Activated naive CD4-positive, alpha-beta T cell treated with anti-CD3 and anti-CD28 coated beads, Interleukin-2, amount 50 U/mL, for 24 hours (primary cell): Measurements from ENCODE around the gene METTL13.
"Not testable (repeated sequence)": the region's sequence is repeated elsewhere in the genome, so short reads cannot be mapped to it uniquely, and the experiment has no call there.

Source experiments
- H3K27ac Mint-ChIP-seq: one replicate; pipeline ENCODE4 v1.8.0; 2021; ENCODE audit warnings: mild to moderate bottlenecking, mixed read lengths
- H3K27me3 Mint-ChIP-seq: one replicate; pipeline ENCODE4 v1.8.0; 2021; ENCODE audit warnings: mixed read lengths
- H3K36me3 Mint-ChIP-seq: one replicate; pipeline ENCODE4 v1.8.0; 2021; ENCODE audit warnings: mixed read lengths
- H3K4me1 Mint-ChIP-seq: one replicate; pipeline ENCODE4 v1.8.0; 2021; ENCODE audit warnings: mixed read lengths
- H3K4me3 Mint-ChIP-seq: one replicate; pipeline ENCODE4 v1.8.0; 2021; ENCODE audit warnings: mild to moderate bottlenecking, mixed read lengths
- H3K9me3 Mint-ChIP-seq: one replicate; pipeline ENCODE4 v1.8.0; 2021; ENCODE audit warnings: mixed read lengths

METTL13 gene

DNA sequence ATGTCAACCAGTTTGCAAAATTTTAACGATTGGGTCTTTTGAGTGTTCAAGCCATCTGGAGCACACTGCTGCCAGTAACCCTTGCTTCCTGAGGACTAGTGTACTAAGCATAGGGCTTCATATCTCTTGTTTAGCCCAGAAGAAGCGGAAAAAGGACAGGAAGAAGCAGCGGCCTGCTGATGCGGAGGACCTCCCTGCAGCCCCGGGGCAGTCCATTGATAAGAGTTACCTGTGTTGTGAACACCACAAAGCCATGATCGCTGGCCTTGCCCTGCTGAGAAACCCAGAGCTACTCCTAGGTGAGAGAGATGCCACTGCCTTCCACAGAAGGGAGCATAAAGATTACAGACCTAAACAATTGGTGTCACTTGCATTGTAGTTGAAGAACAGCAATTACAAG is 8.9 kb downstream of the METTL13 start:
- Mint-ChIP-seq H3K9me3 (peaks cover 8% of the 10 kb centered on the region), H3K27ac (no peak overlapping the region), H3K4me1 (peaks cover 63% of the 10 kb centered on the region)

DNA sequence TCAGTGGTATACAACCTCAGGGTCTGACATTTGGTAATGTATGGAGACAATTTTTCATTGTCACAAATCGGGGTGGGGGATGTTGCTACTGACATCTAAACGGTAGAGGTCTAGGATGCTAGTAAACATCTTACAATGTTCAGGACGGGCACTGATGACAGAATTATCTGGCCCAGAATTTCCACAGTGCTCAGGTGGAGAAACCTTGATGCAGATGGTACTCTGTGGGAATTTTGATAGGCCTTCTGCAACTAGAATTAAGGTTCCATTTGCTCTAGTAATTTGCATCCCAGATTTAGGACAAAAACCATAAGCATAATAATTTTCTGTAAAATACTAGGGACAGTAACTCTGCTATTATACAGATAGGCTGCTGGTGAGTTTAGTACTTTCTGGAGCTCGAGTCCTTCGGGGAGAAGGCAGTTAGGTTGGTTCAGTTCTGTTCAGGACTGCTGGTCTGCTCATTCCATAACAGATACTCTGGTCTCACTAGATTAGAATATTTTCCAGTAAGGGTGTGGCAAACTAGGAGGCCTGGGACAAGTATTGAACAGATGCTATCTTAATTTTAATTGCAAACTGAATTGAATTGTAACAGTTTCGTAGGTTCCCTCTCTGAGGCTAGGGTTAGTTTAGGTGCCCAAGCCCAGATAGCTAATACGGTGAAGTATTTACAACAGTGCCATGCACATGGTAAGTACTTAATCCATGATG is 11.4 kb downstream of the METTL13 start:
- Mint-ChIP-seq H3K9me3 (peaks cover 8% of the 10 kb centered on the region), H3K36me3 (peaks cover 45% of the 10 kb centered on the region), H3K27ac (no peak overlapping the region)

More for the DNA sequence above, 8.9 kb downstream of the METTL13 start:
- Mint-ChIP-seq H3K27me3 (no peaks in the 10 kb centered on the region), H3K4me3 (no peak overlapping the region), H3K36me3 (peaks cover 39% of the 10 kb centered on the region)

DNA sequence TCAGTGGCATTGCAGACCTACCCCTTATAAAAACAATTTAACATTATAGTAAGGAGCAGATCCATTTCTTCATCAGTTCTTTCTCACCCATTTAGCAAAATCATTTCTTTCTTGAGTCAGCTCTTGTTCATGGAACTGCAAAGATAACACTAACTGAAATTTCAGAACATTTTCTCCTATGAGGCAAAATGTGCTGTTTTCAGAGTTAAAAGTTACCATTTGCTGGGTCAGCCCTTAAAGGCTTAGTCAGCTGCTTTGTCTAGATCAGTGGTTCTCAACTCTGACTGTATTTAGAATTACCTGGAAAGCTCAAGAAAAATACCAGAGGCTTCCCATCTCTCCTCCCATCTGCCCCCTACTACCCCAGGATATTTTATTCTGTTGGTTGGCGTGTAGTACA is 12.2 kb downstream of the METTL13 start:
- Mint-ChIP-seq H3K27ac (peak overlapping the region; percentile 98), H3K4me1 (peaks cover 43% of the 10 kb centered on the region), H3K4me3 (peak overlapping the region; percentile 86), H3K9me3 (peaks cover 8% of the 10 kb centered on the region), H3K36me3 (peaks cover 46% of the 10 kb centered on the region), H3K27me3 (no peaks in the 10 kb centered on the region)

More for the DNA sequence above, 11.4 kb downstream of the METTL13 start:
- H3K4me3 Mint-ChIP-seq: no peak overlapping the region
- H3K27me3 Mint-ChIP-seq: no peaks in the 10 kb centered on the region
- H3K4me1 Mint-ChIP-seq: peaks cover 48% of the 10 kb centered on the region

DNA sequence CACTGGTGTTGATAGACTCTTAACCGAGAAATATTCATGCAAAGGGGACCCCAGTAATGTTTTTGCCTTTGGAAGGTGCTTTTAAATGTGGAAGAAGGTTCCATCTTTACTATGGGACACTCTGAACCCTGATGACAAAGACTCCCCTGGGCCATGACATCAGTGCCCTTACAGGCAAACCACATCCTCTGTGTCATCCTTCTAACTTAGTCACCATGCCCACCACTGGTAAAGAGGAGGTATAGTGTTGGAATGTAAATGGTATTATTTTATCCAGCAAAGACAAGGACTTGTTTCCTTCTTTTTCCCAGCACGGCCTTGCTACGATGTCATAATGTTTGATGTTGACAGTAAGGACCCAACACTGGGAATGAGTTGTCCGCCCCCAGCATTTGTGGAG is 12.6 kb downstream of the METTL13 start:
- Mint-ChIP-seq H3K36me3 (peaks cover 44% of the 10 kb centered on the region), H3K9me3 (peaks cover 8% of the 10 kb centered on the region), H3K4me1 (peaks cover 38% of the 10 kb centered on the region), H3K27ac (peak overlapping the region; percentile 98), H3K27me3 (no peaks in the 10 kb centered on the region), H3K4me3 (peak overlapping the region; percentile 86)

DNA sequence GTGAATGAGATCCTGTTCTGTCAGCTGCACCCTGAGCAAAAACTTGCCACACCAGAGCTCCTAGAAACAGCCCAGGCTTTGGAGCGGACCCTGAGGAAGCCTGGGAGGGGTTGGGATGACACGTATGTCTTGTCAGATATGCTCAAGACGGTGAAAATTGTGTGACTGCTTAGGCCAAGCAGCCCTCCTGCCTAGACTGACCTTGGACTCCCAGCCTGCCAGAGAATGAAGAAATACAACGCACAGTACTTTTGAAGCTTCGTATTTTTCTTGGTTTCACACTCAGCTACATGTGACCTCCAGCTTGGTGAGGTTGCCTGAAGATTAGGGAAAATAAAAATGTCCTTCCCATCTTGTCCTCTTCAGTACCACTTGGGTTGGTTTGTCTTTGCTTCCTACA is 15.1 kb downstream of the METTL13 start:
- H3K27ac Mint-ChIP-seq: peak overlapping the region; percentile 30
- H3K4me3 Mint-ChIP-seq: no peak overlapping the region
- peaks cover 8% of the 10 kb centered on the region for H3K9me3 Mint-ChIP-seq
- peaks cover 24% of the 10 kb centered on the region for H3K4me1 Mint-ChIP-seq
- H3K27me3 Mint-ChIP-seq: no peaks in the 10 kb centered on the region
- H3K36me3 Mint-ChIP-seq: peaks cover 36% of the 10 kb centered on the region

DNA sequence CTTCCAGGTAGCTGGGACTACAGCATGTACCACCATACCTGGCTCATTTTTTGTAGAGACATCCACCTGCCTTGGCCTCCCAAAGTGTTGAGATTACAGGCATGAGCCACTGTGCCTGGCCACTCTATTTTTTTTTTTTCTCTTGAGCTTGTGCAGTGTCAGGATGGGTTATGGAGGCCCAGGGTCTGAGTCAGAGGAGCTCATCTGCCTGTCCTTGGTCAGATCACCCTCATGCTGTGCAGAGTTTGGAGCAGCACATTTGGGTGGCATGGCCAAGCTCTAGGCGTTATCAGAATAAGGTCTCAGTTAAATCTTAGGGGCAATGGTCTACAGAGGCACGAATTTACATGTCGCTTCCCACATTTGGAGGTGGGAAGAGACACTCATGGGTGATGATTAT is 16.9 kb downstream of the METTL13 start:
- H3K27me3 Mint-ChIP-seq: no peaks in the 10 kb centered on the region
- peaks cover 33% of the 10 kb centered on the region for H3K36me3 Mint-ChIP-seq

DNA sequence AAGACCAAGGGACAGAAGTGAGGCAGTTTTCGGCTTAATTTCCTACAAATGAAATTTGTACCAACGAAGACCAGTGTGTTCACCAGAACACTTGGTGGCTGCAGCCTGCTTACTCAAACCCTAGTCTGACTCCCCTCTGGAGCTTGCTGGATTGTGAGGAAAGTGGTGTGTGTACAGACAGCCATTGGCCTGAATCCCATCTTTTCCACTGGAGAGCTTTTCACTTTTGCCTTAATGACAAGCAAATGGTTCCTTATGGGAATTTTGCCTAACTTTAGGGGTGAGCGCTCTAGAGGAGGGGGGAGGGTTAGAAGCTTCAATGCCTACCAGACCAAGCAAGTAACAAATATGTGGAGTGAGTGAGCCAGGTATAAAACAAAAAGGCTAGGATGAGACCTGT is 17.3 kb downstream of the METTL13 start:
- no peak overlapping the region for H3K4me3 Mint-ChIP-seq
- H3K27me3 Mint-ChIP-seq: no peaks in the 10 kb centered on the region
- H3K36me3 Mint-ChIP-seq: peaks cover 31% of the 10 kb centered on the region
- H3K27ac Mint-ChIP-seq: no peak overlapping the region
- H3K9me3 Mint-ChIP-seq: peaks cover 7% of the 10 kb centered on the region
- H3K4me1 Mint-ChIP-seq: peaks cover 15% of the 10 kb centered on the region

More for the DNA sequence above, 16.9 kb downstream of the METTL13 start:
- H3K4me1 Mint-ChIP-seq: peaks cover 19% of the 10 kb centered on the region
- no peak overlapping the region for H3K4me3 Mint-ChIP-seq
- no peak overlapping the region for H3K27ac Mint-ChIP-seq
- peaks cover 8% of the 10 kb centered on the region for H3K9me3 Mint-ChIP-seq

DNA sequence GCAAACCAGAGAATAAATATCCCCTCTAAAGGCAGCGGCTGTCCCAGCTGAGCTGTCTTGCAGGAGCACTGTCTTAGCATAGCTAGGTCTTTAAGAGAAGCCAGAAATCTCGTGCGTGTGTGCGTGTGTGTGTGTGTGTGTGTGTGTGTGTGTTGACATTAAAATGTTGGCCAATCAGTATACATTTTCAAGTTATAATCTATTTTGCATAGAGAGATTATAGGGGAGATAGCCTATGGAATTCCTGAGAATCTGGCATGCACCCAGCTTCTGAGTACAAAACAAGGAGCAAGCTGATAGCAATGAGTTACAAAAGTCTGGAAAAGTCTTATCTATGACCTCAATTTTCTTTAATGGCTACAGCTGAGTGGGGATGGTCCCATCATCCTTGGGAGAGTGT is 17.7 kb downstream of the METTL13 start:
- Mint-ChIP-seq H3K36me3 (peaks cover 27% of the 10 kb centered on the region), H3K9me3 (peaks cover 3% of the 10 kb centered on the region), H3K4me1 (peaks cover 11% of the 10 kb centered on the region), H3K27me3 (no peaks in the 10 kb centered on the region), H3K4me3 (no peak overlapping the region), H3K27ac (no peak overlapping the region)

DNA sequence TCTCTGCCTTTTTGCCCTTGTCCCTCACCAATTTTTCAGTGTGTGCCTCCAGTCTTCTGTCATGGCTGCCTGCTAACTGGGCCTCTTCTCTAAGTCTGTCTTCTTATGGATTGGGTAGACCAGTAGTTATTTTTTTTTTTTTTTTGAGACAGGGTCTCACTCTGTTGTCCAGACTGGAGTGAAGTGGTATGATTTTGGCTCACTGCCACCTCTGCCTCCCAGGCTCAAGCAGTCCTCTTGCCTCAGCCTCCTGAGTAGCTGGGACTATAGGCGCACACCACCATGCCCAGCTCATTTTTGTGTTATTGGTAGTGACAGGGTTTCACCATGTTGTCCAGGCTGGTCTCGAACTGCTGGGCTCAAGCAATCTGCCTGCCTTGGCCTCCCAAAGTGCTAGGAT is 18.2 kb downstream of the METTL13 start:
- H3K4me3 Mint-ChIP-seq, H3K27me3 Mint-ChIP-seq, H3K9me3 Mint-ChIP-seq, H3K27ac Mint-ChIP-seq, H3K4me1 Mint-ChIP-seq: not testable (repeated sequence)
- H3K36me3 Mint-ChIP-seq: peaks cover 22% of the 10 kb centered on the region

DNA sequence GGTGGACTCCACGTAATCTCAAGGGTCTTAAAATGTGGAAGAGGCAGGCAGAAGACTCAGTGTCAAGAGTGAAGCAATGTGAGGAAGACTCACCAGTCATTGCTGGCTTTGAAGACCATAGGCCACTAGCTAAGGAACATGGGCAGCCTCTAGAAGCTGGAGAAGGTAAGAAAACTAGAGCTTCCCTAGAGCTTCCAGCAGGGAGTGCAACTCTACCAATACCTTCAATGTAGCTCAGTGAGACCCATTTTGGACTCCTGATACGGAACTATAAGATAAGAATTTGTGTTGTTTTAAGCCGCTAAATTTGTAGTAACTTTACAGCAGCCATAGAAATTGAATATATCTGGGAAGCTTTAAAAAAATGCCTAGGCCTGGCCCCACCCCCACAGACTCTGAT is 18.9 kb downstream of the METTL13 start:
- H3K27me3 Mint-ChIP-seq: no peaks in the 10 kb centered on the region
- peaks cover 1% of the 10 kb centered on the region for H3K4me1 Mint-ChIP-seq
- H3K4me3 Mint-ChIP-seq: no peak overlapping the region
- no peaks in the 10 kb centered on the region for H3K9me3 Mint-ChIP-seq
- no peak overlapping the region for H3K27ac Mint-ChIP-seq
- H3K36me3 Mint-ChIP-seq: peaks cover 19% of the 10 kb centered on the region

DNA sequence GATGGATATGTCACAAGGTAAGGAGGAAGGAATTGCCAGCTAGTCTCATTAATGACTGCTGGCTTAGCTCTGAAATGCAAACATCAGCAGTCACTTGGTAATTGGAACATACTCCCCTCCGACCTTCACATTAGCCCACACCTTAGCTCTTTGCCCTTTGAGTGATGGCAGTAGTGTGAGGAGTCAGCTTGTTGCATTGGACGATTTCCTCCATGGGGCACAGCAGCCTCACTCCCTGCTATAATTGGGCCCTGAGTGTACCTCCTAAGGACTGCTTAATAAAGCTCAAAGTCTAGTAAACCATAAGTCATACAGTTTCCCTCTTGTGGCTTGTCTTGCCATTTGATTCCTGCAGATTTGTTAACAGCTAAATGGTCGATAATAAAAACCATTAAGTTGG is 19.4 kb downstream of the METTL13 start:
- peak overlapping the region; percentile 44 for H3K27ac Mint-ChIP-seq
- no peak overlapping the region for H3K4me3 Mint-ChIP-seq
- no peaks in the 10 kb centered on the region for H3K4me1 Mint-ChIP-seq
- no peaks in the 10 kb centered on the region for H3K27me3 Mint-ChIP-seq
- H3K9me3 Mint-ChIP-seq: no peaks in the 10 kb centered on the region
- H3K36me3 Mint-ChIP-seq: peaks cover 17% of the 10 kb centered on the region

DNA sequence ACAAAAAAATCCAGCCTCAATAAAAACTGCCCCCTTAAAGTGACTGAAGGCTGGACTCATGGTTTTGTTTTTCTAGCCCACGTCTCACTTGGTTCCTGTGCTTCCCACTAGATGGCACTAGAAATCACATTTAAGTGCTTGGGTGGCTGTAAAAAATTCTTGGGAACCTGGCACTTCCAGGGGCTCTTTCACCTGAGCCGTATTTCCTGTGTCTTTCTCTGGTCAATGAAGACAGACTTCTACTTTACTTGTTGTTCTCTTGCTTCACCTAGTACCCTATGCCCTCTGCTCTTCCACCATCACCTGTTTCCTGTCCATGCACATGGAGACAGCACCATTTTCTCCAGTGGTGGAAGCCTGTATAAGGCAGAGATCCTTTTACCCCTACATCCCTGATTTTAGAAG is 20.0 kb downstream of the METTL13 start:
- H3K27me3 Mint-ChIP-seq: no peaks in the 10 kb centered on the region
- H3K27ac Mint-ChIP-seq: no peak overlapping the region
- H3K9me3 Mint-ChIP-seq: no peaks in the 10 kb centered on the region
- peaks cover 13% of the 10 kb centered on the region for H3K36me3 Mint-ChIP-seq
- no peak overlapping the region for H3K4me3 Mint-ChIP-seq
- peaks cover under 1% of the 10 kb centered on the region for H3K4me1 Mint-ChIP-seq

DNA sequence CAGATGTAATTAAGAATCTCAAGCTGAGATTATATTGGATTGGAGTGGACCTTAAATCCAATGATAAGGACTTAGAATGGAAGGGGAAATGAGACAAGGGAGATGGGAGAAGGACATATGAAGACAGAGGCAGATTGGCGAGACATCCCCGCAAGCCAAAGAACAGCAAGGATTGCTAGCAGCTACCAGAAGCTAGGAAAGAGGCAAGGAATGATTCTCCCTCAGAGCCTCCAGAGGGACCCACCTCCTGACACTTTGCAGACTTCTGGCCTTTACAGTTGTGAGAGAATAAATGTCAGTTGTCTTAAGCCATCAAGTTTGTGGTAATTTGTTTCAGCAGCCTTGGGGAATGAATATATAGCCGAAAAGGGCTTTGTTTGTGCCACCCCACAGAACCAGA is 20.7 kb downstream of the METTL13 start:
- Mint-ChIP-seq H3K4me3 (no peak overlapping the region), H3K27me3 (no peaks in the 10 kb centered on the region), H3K4me1 (peaks cover 4% of the 10 kb centered on the region), H3K9me3 (no peaks in the 10 kb centered on the region), H3K36me3 (peaks cover 9% of the 10 kb centered on the region), H3K27ac (no peak overlapping the region)

DNA sequence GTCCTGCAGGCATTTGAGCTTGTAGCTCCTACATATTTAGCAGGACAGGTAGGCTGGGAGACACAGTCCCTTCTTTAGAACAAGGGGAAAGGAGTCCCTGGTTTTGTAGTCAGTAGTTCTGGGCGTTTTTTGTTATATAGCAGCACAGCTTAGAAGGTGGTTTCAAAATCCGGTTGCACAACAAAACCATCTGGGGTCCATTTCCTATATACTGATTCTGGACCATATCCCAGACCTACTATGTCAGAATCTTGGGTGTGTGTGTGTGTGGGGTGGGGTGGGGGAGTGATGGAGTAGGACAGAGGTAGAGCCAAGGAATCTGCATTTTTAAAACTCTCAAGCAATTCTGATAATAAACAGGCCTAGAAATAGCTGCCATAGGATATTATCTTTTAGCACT is 21.6 kb downstream of the METTL13 start:
- H3K36me3 Mint-ChIP-seq: peaks cover 6% of the 10 kb centered on the region
- H3K4me1 Mint-ChIP-seq: peaks cover 4% of the 10 kb centered on the region
- H3K27ac Mint-ChIP-seq: no peak overlapping the region
- no peaks in the 10 kb centered on the region for H3K9me3 Mint-ChIP-seq
- no peak overlapping the region for H3K4me3 Mint-ChIP-seq
- H3K27me3 Mint-ChIP-seq: no peaks in the 10 kb centered on the region

DNA sequence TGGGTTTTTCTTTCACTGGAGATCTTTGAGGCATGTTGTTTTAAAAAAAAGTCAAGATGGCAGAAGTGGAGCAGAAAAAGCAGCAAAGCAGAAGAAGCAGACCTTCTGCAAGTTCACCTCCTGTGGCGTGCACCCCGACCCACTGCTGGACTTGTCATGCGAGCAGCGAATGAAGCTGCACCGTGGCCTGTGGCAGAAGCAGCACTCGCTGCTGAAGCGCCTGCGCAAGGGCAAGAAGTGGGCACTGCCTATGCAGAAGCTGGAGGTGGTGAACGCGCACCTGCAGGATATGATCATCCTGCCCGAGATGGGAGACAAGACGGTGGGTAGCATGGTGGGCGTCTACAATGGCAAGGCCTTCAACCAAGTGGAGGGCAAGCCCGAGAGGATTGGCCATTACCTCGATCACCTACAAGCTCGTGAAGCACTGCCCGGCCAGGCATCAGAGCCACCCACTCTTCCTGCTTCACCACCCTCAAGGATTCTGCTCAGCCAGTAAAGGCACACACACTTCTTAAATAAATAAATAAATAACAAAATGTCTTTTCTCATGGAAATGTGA is 22.1 kb downstream of the METTL13 start:
- no peaks in the 10 kb centered on the region for H3K27me3 Mint-ChIP-seq
- no peak overlapping the region for H3K27ac Mint-ChIP-seq
- H3K4me1 Mint-ChIP-seq: peaks cover 4% of the 10 kb centered on the region
- H3K36me3 Mint-ChIP-seq: peaks cover 3% of the 10 kb centered on the region
- no peak overlapping the region for H3K4me3 Mint-ChIP-seq
- H3K9me3 Mint-ChIP-seq: no peaks in the 10 kb centered on the region

DNA sequence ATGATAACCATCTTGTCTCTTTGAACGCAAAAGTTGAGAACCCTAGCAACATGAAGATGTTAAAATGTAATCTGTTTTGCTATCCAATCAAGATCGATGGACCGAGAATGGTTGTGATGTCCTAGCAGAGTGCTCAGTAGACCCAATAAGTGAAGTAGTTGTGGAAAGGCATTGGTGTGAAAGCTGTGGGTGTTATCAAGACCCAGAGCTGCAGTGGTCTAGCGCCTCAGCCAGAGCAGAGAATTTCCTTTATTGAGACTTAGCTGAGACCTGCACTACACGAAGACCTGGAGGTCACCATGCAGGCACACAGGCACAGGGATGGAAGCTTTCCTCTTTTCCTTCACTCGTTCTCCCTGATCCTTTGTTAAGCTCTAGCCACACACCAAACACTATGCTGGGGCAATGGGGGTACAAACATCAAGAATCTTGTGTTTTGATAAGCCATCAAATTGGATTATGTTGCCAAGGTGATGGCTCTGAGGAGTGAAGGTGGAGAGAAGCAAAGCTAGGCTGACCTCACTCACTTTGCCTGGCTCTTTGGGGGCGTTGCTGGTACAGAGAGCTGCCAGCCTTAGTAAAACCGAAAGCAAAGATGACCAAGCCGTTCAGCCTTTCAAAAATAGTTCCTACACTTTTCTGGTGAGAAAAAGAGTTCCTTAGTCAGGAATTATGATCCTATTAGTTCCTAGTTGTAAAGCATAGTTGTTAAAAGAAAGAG is 24.1 kb downstream of the METTL13 start:
- Mint-ChIP-seq H3K9me3 (no peaks in the 10 kb centered on the region), H3K4me3 (no peak overlapping the region), H3K4me1 (peaks cover 4% of the 10 kb centered on the region), H3K27me3 (no peaks in the 10 kb centered on the region), H3K36me3 (no peaks in the 10 kb centered on the region), H3K27ac (no peak overlapping the region)
